Ishikawa (cell line): ENCODE data around the gene OR51B6.

Experiments used
- CEBPB ChIP-seq: IDR thresholded peaks from 2 replicates; pipeline ENCODE4 v1.6.1; 2012
- CREB1 ChIP-seq: IDR thresholded peaks from 2 replicates; pipeline ENCODE4 v1.6.1; 2012; ENCODE audit warnings: low read depth
- EGR1 ChIP-seq: IDR thresholded peaks from 2 replicates; pipeline ENCODE4 v1.6.1; 2012
- EP300 ChIP-seq: IDR thresholded peaks from 2 replicates; pipeline ENCODE4 v1.6.1; 2012; ENCODE audit warnings: borderline replicate concordance
- FOXM1 ChIP-seq: IDR thresholded peaks from 2 replicates; pipeline ENCODE4 v1.6.1; 2012; ENCODE audit warnings: low read depth, borderline replicate concordance
- MAX ChIP-seq: IDR thresholded peaks from 2 replicates; pipeline ENCODE4 v1.6.1; 2012
- NFIC ChIP-seq: IDR thresholded peaks from 2 replicates; pipeline ENCODE4 v1.6.1; 2012
- RAD21 ChIP-seq: IDR thresholded peaks from 2 replicates; pipeline ENCODE4 v1.6.1; 2012; ENCODE audit warnings: low read depth
- REST ChIP-seq: IDR thresholded peaks from 2 replicates; pipeline ENCODE4 v1.6.1; 2012; ENCODE audit warnings: low read depth, mild to moderate bottlenecking
- TAF1 ChIP-seq: IDR thresholded peaks from 2 replicates; pipeline ENCODE4 v1.6.1; 2012; ENCODE audit warnings: low read depth, mild to moderate bottlenecking
- TCF12 ChIP-seq: IDR thresholded peaks from 2 replicates; pipeline ENCODE4 v1.6.1; 2012; ENCODE audit warnings: low read depth
- TEAD4 ChIP-seq: IDR thresholded peaks from 2 replicates; pipeline ENCODE4 v1.6.1; 2012
- USF1 ChIP-seq: IDR thresholded peaks from 2 replicates; pipeline ENCODE4 v1.6.1; 2012
- YY1 ChIP-seq: IDR thresholded peaks from 2 replicates; pipeline ENCODE4 v1.6.1; 2012; ENCODE audit warnings: low read depth
- ZBTB7A ChIP-seq: IDR thresholded peaks from 2 replicates; pipeline ENCODE4 v1.6.1; 2012; ENCODE audit warnings: low read depth

The OR51B6 gene

GRCh38 chr11:5335170-5335569, 16.1 kb upstream of the OR51B6 start:
- TF ChIP-seq RAD21 (no peak), CREB1 (no peak), REST (no peak), TAF1 (no peak), USF1 (no peak), TEAD4 (no peak), MAX (no peak), EGR1 (no peak), FOXM1 (no peak), EP300 (no peak), CEBPB (no peak), NFIC (no peak), ZBTB7A (no peak), YY1 (no peak), TCF12 (no peak)

GRCh38 chr11:5336331-5336730, 15.0 kb upstream of the OR51B6 start:
- TF ChIP-seq REST, result no peak
- no peak for TF ChIP-seq YY1
- no peak for TF ChIP-seq NFIC
- no peak for TF ChIP-seq CEBPB
- no peak for TF ChIP-seq MAX
- no peak for TF ChIP-seq TEAD4
- no peak for TF ChIP-seq EP300
- no peak for TF ChIP-seq CREB1
- no peak for TF ChIP-seq ZBTB7A
- no peak for TF ChIP-seq TAF1
- no peak for TF ChIP-seq EGR1

GRCh38 chr11:5339771-5340322, 11.5 kb upstream of the OR51B6 start:
- TF ChIP-seq TAF1 (no peak), RAD21 (no peak)

GRCh38 chr11:5343474-5344335, 7.6 kb upstream of the OR51B6 start, which contains the start of gene OR51B5:
Gene OR51B5 (minus strand): TSS chr11:5343524. CDS start chr11:5343524, 0 bp downstream.
- no peak for TF ChIP-seq TEAD4
- no peak for TF ChIP-seq MAX
- TF ChIP-seq ZBTB7A, result no peak
- TF ChIP-seq TAF1, result no peak
- no peak for TF ChIP-seq FOXM1
- TF ChIP-seq YY1, result no peak
- no peak for TF ChIP-seq USF1
- TF ChIP-seq EP300, result no peak
- no peak for TF ChIP-seq REST
- TF ChIP-seq TCF12, result no peak
- no peak for TF ChIP-seq CREB1
- TF ChIP-seq CEBPB, result no peak
- no peak for TF ChIP-seq NFIC
- TF ChIP-seq EGR1, result no peak
- no peak for TF ChIP-seq RAD21
